ENCODE data around the gene CORO1C. TPM values are rescaled to one million over a fixed set of nuclear protein-coding genes. Genes with fewer than 3 reads are reported as not detected.

Gene CORO1C
- polyA plus RNA-seq, 4 donors: 52.9 to 65.9 (median 61.8) TPM

Other genes with a start within 250 kb of the CORO1C start
- 1 to 10 TPM; 3.5 to 4.3 (median 4.0) TPM for gene FICD, start 216.2 kb downstream of the CORO1C start, polyA plus RNA-seq (ENCODE audit: insufficient read length in 4 of 4)
- gene SART3, start 170.3 kb downstream of the CORO1C start, polyA plus RNA-seq (ENCODE audit: insufficient read length in 4 of 4): 10 to 100 TPM; 50.4 to 71.3 (median 59.4) TPM
- gene ISCU, start 168.9 kb downstream of the CORO1C start, polyA plus RNA-seq (ENCODE audit: insufficient read length in 4 of 4): 100 to 1,000 TPM; 106 to 128 (median 113) TPM
- 10 to 100 TPM; 18.1 to 34.2 (median 24.5) TPM for gene TMEM119, start 133.4 kb downstream of the CORO1C start, polyA plus RNA-seq (ENCODE audit: insufficient read length in 4 of 4)
- 1 to 10 TPM; 1.9 to 3.2 (median 2.4) TPM for gene SELPLG, start 97.6 kb downstream of the CORO1C start, polyA plus RNA-seq (ENCODE audit: insufficient read length in 4 of 4)
- gene SSH1, start 126.1 kb upstream of the CORO1C start, polyA plus RNA-seq (ENCODE audit: insufficient read length in 4 of 4): 10 to 100 TPM; 16.8 to 26.8 (median 22.0) TPM
- gene DAO, start 148.6 kb upstream of the CORO1C start, polyA plus RNA-seq (ENCODE audit: insufficient read length in 4 of 4): 1 to 10 TPM in 3 of 4 donors, under 1 TPM in 1; 0.87 to 1.8 (median 1.4) TPM

All from left renal cortex interstitium (tissue), 4 donors.